HG02642 (cell line): ENCODE results near the gene UGT1A3.

Source experiments
- ATAC-seq: cut with Tn5 transposase; IDR thresholded peaks from one replicate; pipeline ENCODE4 v1.9.1; 2021; ENCODE audit warnings: mild to moderate bottlenecking; ENCODE audit not compliant: unreplicated experiment, poor library complexity

UGT1A3 gene

GRCh38 chr2:233791883-233792329 is 63.1 kb downstream of the UGT1A3 start:
- ATAC-seq = no peak

DNA sequence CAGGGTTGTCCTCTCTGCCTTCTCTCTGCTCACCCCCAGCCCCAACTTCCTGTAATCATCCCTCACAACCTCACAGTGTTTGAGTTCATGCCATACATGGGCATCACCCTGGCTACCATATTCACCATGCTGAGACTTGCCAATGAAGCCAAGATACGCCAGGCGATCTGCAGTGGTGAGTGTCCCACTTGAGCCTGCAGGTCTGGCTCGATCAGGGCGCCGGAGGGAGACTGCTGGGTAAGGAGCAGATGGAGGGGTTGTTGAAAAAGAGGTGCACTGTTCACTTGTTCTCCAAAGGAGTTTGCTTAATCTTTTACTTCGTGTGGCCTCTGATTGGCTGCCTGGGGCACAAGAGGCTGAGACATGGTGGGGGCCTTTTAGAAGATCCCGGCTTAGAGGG is 63.9 kb downstream of the UGT1A3 start:
- no peak for ATAC-seq

GRCh38 chr2:233793465-233794127 is 64.8 kb downstream of the UGT1A3 start:
- ATAC-seq = no peak

DNA sequence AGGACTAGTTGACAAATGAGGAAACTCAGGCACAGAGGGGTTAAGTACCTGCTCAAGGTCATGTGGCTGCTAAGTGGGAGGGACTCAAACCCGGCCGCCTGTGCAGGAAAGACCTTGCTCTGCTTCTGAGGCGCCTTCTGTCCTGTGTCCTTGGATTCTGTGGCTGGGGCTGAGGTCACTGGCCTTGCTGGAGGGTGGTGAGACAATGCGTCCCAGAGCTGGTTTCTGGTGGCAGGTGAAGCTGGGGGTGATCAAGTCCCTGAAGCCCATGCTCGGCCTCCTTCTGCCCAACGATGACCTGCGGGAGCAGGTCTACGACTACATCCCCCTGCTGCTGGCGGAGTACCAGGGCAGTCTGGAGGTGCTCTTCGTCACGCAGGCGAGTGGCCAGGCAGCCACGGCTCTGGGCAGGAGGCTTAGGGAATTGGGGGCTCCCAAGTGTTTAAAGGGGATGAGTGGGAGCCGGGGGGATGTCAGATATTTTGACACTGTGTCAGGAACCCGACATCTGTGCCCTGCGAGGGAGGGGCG is 65.4 kb downstream of the UGT1A3 start:
- ATAC-seq = no peak

GRCh38 chr2:233795735-233796171 is 66.9 kb downstream of the UGT1A3 start:
- ATAC-seq = no peak

- no peak for ATAC-seq
Measured at GRCh38 chr2:233796254-233796653, 67.4 kb downstream of the UGT1A3 start.

- ATAC-seq = no peak
Measured at GRCh38 chr2:233798335-233799086, 69.7 kb downstream of the UGT1A3 start.

- no peak for ATAC-seq
Measured at GRCh38 chr2:233799087-233799665, 70.3 kb downstream of the UGT1A3 start.

GRCh38 chr2:233799716-233800115 is 70.9 kb downstream of the UGT1A3 start:
- ATAC-seq = no peak

DNA sequence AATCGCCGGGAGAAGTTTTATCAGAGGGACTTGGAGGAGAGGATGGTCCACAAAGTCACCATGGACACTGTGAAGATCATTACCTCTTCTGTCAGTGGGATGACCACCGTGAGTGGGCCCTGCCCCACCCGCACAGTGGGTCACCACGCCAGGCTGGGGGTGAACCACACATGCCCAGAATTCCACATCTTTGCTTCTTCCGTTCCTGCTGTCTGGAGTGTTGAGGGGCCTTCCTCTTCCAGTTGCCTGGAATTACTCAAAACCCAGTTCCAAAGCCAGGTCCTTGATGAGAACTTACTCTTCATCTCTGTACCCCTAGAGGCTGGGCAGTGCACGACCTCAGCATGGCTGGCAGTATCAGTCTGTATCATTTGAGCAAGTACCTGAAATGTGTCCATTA is 71.4 kb downstream of the UGT1A3 start:
- ATAC-seq = no peak

GRCh38 chr2:233801357-233802131 is 72.7 kb downstream of the UGT1A3 start:
- ATAC-seq = no peak

GRCh38 chr2:233802132-233802815 is 73.4 kb downstream of the UGT1A3 start:
- no peak for ATAC-seq

- ATAC-seq = no peak
Measured at GRCh38 chr2:233803292-233803911, 74.6 kb downstream of the UGT1A3 start.

GRCh38 chr2:233803994-233804393 is 75.2 kb downstream of the UGT1A3 start:
- no peak for ATAC-seq

- ATAC-seq = no peak
Measured at GRCh38 chr2:233807215-233807865, 78.5 kb downstream of the UGT1A3 start.

DNA sequence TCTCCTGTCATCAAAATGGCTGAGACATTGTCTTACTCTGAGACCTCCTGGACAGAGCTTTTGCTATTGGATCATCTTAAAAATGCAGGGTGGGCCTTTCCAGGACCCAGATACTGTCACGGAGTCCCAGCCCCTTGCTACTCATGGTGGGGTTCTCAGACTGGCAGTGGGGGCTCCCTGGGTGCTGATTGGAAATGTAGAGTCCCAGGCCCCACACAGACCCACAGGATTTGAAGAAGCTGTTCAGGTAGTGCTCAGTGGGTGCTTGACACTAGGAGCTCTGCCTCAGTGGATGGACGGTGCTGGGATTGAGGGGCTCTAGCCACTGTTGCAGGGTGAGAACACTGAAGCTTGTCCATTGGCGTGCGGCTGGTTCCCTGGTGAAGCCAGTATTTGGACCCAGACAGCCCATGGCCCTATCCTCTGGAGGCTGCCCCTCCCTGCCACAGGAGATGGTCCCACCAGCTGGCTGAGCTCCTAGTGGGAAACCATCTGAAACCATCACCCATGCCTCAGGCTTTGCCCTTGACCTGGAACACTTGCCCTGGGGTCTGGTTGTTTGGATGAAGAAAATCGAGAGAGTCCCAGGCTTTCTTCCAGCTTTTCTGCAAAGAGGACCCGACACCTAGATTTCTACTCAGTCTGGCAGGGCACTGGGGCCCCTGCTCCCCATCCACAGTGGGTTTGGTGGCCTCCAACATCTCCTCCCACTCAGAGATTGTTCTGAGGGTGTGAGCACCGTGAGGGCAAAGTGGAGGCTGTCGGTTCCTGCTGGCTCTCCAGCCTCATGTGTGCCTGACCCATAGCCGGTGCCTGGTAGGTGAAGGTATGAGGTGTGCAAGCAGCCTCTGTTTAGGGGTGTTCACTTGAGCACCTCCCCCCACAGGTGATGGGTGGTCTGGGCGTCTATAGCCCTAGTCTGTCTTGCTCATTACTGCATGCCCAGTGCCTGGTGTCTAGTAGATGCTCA is 79.4 kb downstream of the UGT1A3 start:
- ATAC-seq = no peak

GRCh38 chr2:233810385-233810784 is 81.5 kb downstream of the UGT1A3 start:
- ATAC-seq = no peak

DNA sequence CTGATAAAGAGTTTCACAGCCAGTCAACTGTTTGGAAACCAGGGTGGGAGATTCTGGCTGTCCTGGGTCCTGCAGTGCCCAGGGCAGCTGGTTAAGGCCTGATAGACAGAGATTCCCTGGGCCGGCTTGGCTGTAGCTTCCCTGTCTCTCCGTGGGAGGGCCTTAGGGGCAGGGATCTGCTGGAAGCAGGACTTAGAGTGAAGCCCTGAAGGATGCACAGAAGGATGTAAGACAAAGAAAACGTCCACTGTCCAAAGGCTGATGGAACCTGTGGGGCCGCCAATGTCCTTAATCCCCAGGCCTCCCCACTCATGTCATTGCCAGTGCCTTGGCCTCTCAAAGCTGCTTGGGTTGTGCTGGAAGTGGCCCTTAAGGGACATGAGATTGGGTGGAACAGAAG is 82.2 kb downstream of the UGT1A3 start:
- ATAC-seq = no peak
